Adrenal gland (tissue), 5 donors: ENCODE data around the gene LTBP2.

Source experiments
- CTCF ChIP-seq, 6 experiments: fragments of 450-650 bp in 4 of 6; fragments of 200-600 bp in 2 of 6; sonication (generic) in 1 of 6; IDR thresholded peaks; 1 replicate in 5 of 6; 2 replicates in 1 of 6; pipeline versions ENCODE4 v1.5.1 to v1.8.0; 2016 to 2021; ENCODE audit warnings: antibody characterized with exemption in 6 of 6, mild to moderate bottlenecking in 2 of 6, moderate library complexity in 1 of 6
- POLR2A ChIP-seq, 2 donors: fragments of 450-650 bp; IDR thresholded peaks; one replicate each; pipeline ENCODE4 v1.6.1; 2017; ENCODE audit warnings: antibody characterized with exemption in 2 of 2, mild to moderate bottlenecking in 2 of 2, moderate library complexity in 1 of 2
- donor health status: DM: no; HTN: no; CAD: no.

GRCh38 chr14:74609721-74610120 is 2.3 kb downstream of the LTBP2 start:
- TF ChIP-seq CTCF (IDR thresholded peaks at IDR 0.05) (no peak), POLR2A (IDR thresholded peaks at IDR 0.05) (no peak)
